ENCODE results near the gene ANGPTL7. TPM values are rescaled to one million over a fixed set of nuclear protein-coding genes. Genes with fewer than 3 reads are reported as not detected.

ANGPTL7 gene
- not detected in 2 replicates for total RNA-seq

DNA sequence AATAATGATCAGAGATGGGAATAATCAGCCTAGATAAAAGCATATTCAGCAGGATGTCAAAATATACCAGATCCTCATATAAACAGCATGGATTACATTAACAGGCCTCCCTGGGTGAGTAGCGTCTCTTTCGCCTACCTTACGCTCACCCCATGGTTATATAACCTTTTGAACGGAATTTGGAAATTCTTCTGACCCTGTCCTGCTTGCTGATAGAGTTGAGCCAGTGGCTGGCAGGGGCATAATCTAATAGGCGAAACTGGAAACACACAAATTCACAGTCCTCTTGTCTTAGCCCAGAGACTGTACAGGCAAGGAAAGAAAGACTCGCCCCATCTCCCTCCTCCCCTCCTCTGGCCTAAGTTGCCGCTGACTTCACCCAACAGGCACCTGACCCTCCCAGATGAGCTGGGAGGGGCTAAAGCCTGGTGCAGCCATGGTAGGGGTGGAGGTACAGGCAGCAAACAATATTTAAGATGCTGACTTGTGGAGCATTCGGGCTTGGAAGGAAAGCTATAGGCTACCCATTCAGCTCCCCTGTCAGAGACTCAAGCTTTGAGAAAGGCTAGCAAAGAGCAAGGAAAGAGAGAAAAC, at the start of gene ANGPTL7:
TSS of gene ANGPTL7 (plus strand) at position 498 of the 594 bp plus-strand sequence. CDS start 225 bp downstream, outside the sequence.
- no peaks in the 10 kb centered on the region for H3K27me3 Mint-ChIP-seq (ENCODE audit: low read depth)
- H3K4me1 Mint-ChIP-seq (ENCODE audit: low read depth), result no peaks in the 10 kb centered on the region
- no peak for DNase-seq (ENCODE audit: low spot score)
- H3K9me3 Mint-ChIP-seq, result no peaks in the 10 kb centered on the region
- no peak within 1 kb of the TSS for H3K4me3 Mint-ChIP-seq (ENCODE audit: low read depth)
- intact Hi-C loops (cut with micrococcal nuclease), result no loop called here
- H3K27ac Mint-ChIP-seq, result no peak within 1 kb of the TSS
- H3K36me3 Mint-ChIP-seq (ENCODE audit: low read depth), result peaks cover 30% of the 10 kb centered on the region

DNA sequence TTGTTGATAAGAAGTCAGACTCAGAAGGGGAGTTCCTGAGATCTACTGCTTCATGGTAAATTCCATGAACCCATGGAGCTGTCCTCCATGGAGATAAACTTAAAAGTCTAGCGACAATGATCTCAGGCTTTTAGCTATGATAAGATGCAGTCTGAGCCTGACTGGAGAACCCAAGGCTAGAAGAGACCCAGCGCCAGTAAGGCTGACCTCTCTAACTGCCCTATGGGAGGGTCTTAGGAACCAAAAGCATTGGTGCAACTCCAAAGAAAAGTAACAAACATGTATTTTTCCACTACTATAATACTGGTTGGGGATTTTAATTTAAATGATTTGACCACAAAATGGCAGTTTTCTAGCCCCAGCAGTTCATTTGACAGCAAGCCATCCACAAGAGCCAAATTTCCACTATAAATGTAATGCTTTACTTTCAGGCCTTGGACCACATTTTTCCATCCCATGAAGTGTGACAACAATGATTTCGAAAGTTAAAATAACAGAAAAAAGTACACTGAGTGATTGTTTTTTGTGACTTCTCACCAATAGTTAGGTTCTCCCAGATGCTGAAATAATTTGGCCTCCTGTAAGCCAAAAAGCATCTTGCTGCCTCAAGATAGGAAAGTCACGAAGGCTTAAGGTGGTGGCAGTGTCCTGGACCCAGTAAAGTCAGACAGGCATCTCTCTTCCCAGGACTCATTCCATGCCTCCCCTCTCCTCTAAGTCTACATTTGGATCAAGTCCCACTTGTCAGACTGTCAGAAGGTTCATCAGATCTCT, 46.4 kb upstream of the ANGPTL7 start:
- no peaks in the 10 kb centered on the region for H3K9me3 Mint-ChIP-seq

DNA sequence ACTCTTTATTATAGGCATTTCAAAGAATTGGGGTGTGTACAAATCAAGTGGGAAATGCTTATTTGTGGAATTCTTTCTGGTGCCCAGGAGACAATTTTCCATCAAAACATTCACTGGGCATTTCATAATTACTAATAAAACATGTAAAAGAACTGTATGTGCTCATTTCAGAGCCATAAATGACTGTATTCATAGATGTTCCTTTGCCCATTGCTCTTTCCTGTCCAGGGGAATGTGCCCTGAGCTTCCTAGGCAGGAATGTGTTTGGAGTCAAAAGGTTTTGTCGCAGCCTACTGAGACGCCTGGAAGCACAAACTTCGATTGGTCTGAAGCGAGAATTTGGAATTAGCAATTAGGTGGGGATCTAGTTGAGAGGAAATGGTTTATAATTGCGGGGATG, 45.8 kb upstream of the ANGPTL7 start:
- Mint-ChIP-seq H3K4me1 (ENCODE audit: low read depth) (peaks cover 2% of the 10 kb centered on the region), H3K36me3 (ENCODE audit: low read depth) (peaks cover 39% of the 10 kb centered on the region), H3K4me3 (ENCODE audit: low read depth) (no peak overlapping the region), H3K27me3 (ENCODE audit: low read depth) (no peaks in the 10 kb centered on the region), H3K27ac (peak overlapping the region; percentile 73), H3K9me3 (no peaks in the 10 kb centered on the region)
- intact Hi-C loops (cut with micrococcal nuclease), result no loop called here
- DNase-seq (ENCODE audit: low spot score), result no peak

More for the DNA sequence above, 46.4 kb upstream of the ANGPTL7 start:
- peaks cover 2% of the 10 kb centered on the region for H3K4me1 Mint-ChIP-seq (ENCODE audit: low read depth)
- H3K36me3 Mint-ChIP-seq (ENCODE audit: low read depth), result peaks cover 42% of the 10 kb centered on the region
- DNase-seq (ENCODE audit: low spot score), result no peak
- H3K4me3 Mint-ChIP-seq (ENCODE audit: low read depth), result no peak overlapping the region
- peak overlapping the region; percentile 24 for H3K27ac Mint-ChIP-seq
- intact Hi-C loops (cut with micrococcal nuclease), result no loop called here
- no peaks in the 10 kb centered on the region for H3K27me3 Mint-ChIP-seq (ENCODE audit: low read depth)

GRCh38 chr1:11143907-11144306, 45.2 kb upstream of the ANGPTL7 start:
- peak overlapping the region; percentile 73 for H3K27ac Mint-ChIP-seq
- DNase-seq (ENCODE audit: low spot score), result no peak

DNA sequence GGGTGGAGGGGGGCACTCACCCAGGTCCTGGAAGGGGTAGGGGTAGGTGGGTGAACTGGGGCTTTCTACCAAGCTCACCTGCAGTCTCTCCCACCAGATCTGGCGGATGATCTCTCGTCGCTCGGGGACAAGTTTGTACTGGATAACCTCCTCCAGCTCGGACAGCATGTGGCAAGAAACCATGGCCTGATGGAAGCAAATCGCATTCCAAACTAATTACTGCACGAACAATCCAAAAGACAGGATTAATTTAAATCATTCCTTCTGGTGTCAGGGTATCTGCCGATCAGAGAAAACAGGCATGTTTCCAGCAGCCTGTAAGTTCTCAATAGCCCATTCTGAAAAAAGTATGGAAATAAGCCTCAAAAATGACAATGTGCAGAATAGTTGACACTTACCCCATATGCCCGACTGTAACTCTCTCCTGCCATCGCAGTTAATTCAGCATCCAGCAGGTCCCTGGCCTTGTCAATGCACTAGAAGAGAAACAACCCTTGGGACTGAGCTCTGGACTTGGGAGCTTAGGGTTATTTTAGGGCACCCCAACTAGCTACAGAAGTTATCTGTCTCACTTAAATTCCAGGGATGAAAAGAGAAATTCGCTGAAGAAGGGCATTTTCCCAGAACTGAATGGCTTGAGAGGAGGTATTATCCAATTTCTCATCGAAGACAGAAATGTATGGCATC, 44.4 kb upstream of the ANGPTL7 start:
- intact Hi-C loops (cut with micrococcal nuclease), result no loop called here
- H3K27me3 Mint-ChIP-seq (ENCODE audit: low read depth), result no peaks in the 10 kb centered on the region
- peaks cover 2% of the 10 kb centered on the region for H3K4me1 Mint-ChIP-seq (ENCODE audit: low read depth)
- H3K27ac Mint-ChIP-seq, result no peak overlapping the region
- no peaks in the 10 kb centered on the region for H3K9me3 Mint-ChIP-seq
- peaks cover 34% of the 10 kb centered on the region for H3K36me3 Mint-ChIP-seq (ENCODE audit: low read depth)
- H3K4me3 Mint-ChIP-seq (ENCODE audit: low read depth), result no peak overlapping the region
- no peak for DNase-seq (ENCODE audit: low spot score)

More at GRCh38 chr1:11143907-11144306, 45.2 kb upstream of the ANGPTL7 start:
- intact Hi-C loops (cut with micrococcal nuclease), result no loop called here
- Mint-ChIP-seq H3K27me3 (ENCODE audit: low read depth) (no peaks in the 10 kb centered on the region), H3K36me3 (ENCODE audit: low read depth) (peaks cover 35% of the 10 kb centered on the region), H3K4me3 (ENCODE audit: low read depth) (no peak overlapping the region), H3K4me1 (ENCODE audit: low read depth) (peaks cover 2% of the 10 kb centered on the region), H3K9me3 (no peaks in the 10 kb centered on the region)

DNA sequence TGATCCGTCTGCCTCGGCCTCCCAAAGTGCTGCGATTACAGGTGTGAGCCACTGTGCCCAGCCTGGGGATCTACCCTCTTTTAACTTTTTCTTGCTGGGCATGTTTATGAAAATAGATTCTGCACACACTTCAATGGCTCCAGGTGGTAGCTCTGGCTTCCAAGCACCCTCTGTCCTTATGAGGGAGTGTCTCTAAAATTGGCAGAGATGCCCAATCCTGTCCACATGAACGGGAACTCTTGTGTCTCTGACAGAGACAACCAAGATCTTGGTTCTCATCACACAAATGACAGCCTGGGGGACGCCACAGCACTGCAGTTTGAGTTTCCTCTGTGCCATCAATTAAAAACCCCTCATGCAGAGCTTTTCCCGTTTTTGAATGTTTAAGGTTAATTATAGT, 43.4 kb upstream of the ANGPTL7 start:
- Mint-ChIP-seq H3K27ac (no peak overlapping the region), H3K27me3 (ENCODE audit: low read depth) (no peaks in the 10 kb centered on the region), H3K4me3 (ENCODE audit: low read depth) (no peak overlapping the region), H3K4me1 (ENCODE audit: low read depth) (peaks cover 2% of the 10 kb centered on the region), H3K9me3 (no peaks in the 10 kb centered on the region), H3K36me3 (ENCODE audit: low read depth) (peaks cover 34% of the 10 kb centered on the region)
- DNase-seq (ENCODE audit: low spot score), result no peak
- intact Hi-C loops (cut with micrococcal nuclease), result no loop called here

DNA sequence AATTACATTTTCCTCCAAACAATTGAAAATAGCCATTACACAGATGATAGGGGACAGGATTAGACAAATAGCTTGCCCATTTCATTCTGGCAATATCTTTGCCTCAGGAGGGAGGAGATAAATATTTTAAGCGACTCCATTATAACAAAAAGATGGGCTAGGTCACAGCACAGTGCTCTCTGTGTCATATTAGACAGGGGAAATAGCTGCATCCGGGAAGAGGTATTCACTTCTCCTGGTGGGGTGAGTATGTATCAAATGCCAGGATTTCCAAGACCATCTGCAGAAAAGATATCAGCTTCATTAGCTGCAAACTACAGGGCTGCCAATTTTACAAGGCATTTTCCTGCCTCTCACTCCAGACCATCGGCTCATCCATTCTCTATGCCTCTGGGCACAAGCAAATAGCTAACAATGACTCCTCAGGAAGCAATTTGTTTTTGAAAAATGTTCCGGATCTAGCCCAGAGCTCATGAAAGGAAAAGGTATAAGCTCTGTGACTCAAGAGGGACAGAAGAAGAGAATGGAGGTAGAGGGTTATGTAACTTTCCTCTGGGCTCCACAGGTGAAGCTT, 41.9 kb upstream of the ANGPTL7 start:
- Mint-ChIP-seq H3K4me1 (ENCODE audit: low read depth) (peaks cover 2% of the 10 kb centered on the region), H3K27me3 (ENCODE audit: low read depth) (no peaks in the 10 kb centered on the region), H3K9me3 (no peaks in the 10 kb centered on the region), H3K36me3 (ENCODE audit: low read depth) (peaks cover 34% of the 10 kb centered on the region), H3K4me3 (ENCODE audit: low read depth) (no peak overlapping the region), H3K27ac (no peak overlapping the region)
- DNase-seq (ENCODE audit: low spot score), result no peak
- intact Hi-C loops (cut with micrococcal nuclease), result no loop called here

GRCh38 chr1:11150326-11150725, 38.8 kb upstream of the ANGPTL7 start:
- H3K27me3 Mint-ChIP-seq (ENCODE audit: low read depth), result no peaks in the 10 kb centered on the region
- no peak overlapping the region for H3K4me3 Mint-ChIP-seq (ENCODE audit: low read depth)
- intact Hi-C loops (cut with micrococcal nuclease), result no loop called here
- no peak overlapping the region for H3K27ac Mint-ChIP-seq
- no peaks in the 10 kb centered on the region for H3K9me3 Mint-ChIP-seq
- H3K4me1 Mint-ChIP-seq (ENCODE audit: low read depth), result no peaks in the 10 kb centered on the region
- H3K36me3 Mint-ChIP-seq (ENCODE audit: low read depth), result peaks cover 26% of the 10 kb centered on the region
- DNase-seq (ENCODE audit: low spot score), result no peak

DNA sequence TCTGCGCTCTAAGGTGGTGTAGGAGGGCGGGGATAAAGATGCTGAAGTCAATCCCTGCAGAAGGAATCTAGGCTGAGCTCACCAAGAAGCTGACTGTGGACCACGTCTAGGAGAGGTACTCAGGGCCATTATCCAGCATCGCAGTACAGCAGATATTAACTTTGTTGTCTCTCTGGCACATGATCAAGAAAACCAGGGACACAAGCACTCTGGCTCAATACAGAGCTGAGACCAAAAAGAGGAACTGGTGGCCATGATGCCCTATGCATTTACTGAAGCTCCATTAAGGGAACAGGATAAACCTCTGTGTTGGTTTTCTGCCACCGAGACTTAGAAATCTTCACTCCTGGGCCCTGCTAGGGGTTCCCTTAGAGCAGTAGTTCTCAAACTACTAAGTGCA, 38.0 kb upstream of the ANGPTL7 start:
- DNase-seq (ENCODE audit: low spot score), result no peak
- Mint-ChIP-seq H3K4me1 (ENCODE audit: low read depth) (no peaks in the 10 kb centered on the region), H3K36me3 (ENCODE audit: low read depth) (peaks cover 25% of the 10 kb centered on the region), H3K9me3 (no peaks in the 10 kb centered on the region), H3K27me3 (ENCODE audit: low read depth) (no peaks in the 10 kb centered on the region), H3K4me3 (ENCODE audit: low read depth) (no peak overlapping the region), H3K27ac (no peak overlapping the region)
- intact Hi-C loops (cut with micrococcal nuclease), result no loop called here

DNA sequence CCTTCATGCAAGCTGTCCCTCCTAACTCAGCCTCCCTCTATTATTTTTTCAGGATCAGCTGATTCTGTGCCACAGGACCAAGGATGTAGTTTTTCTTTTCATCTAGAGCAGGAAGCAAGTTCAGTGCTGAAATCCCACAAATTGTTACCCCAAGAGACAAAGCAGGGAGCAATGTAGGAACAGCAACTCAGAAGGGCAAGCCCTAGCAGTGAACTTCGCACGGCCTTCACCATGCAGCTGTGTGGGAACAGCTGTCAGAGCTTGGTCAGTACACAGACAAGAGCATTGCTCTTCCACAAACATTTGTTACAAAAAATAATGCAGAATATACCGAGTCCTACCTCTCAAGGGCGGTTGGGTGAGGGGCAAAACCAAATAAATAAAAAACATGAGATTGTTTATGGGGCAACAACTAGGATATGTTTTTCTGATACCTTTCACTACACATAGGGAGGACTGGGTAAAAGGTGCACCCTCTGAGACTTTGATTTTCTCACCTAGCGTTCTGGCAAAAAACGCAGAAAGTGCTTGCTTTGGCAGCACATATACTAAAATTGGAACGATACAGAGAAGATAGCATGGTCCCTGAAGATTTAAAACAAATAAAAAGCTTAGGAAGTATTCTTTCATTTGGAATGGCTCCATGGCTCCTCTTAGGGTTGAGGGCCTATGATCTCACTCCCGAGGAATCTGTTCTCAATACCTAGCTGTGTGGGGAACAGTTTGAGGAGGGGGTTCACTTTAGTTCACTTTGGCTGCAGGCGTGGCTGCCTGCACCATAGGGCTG, 37.1 kb upstream of the ANGPTL7 start:
- peaks cover 27% of the 10 kb centered on the region for H3K36me3 Mint-ChIP-seq (ENCODE audit: low read depth)
- intact Hi-C loops (cut with micrococcal nuclease), result no loop called here
- H3K9me3 Mint-ChIP-seq, result no peaks in the 10 kb centered on the region
- no peak for DNase-seq (ENCODE audit: low spot score)
- H3K4me3 Mint-ChIP-seq (ENCODE audit: low read depth), result no peak overlapping the region
- H3K4me1 Mint-ChIP-seq (ENCODE audit: low read depth), result peaks cover 6% of the 10 kb centered on the region
- H3K27ac Mint-ChIP-seq, result no peak overlapping the region
- no peaks in the 10 kb centered on the region for H3K27me3 Mint-ChIP-seq (ENCODE audit: low read depth)

DNA sequence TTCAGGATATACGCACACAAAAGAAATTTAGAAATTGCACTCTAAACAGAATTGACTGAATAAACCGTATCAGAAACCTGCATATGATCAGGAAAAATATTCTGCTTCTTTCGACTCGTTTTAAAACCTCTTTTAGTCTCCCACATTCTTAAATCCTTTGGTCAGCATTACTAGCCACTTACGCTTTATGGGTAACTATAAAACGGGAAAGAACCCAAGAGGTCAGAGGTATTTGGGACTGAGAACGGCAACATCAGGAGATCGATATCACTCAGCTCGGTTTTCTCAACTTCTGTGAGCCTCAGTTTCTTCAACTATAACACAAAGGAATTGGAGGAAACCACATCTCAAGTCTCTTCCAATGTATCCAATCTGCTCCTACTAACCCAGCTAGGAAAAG, 36.4 kb upstream of the ANGPTL7 start:
- no peaks in the 10 kb centered on the region for H3K9me3 Mint-ChIP-seq

DNA sequence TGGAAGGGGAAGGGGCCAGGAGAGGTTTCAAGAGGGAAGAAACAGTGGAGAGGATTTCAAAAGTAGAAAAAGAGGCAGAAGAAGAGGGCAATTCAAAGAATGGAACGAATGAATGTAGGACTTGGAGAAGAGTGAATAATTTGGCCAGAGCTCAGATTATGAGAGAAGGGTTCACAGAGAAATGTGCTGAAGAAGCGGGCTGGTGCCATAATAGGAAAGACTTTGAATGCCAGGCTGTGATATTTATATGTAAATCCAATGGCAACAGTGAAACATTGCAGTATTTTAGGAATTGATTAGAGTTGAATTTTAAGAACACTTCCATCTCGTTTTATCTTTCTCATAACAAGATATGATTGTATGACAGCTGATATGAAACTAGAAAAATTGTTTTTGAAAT, 36.0 kb upstream of the ANGPTL7 start:
- no peak for DNase-seq (ENCODE audit: low spot score)
- Mint-ChIP-seq H3K27me3 (ENCODE audit: low read depth) (no peaks in the 10 kb centered on the region), H3K4me3 (ENCODE audit: low read depth) (no peak overlapping the region), H3K27ac (no peak overlapping the region), H3K9me3 (no peaks in the 10 kb centered on the region), H3K4me1 (ENCODE audit: low read depth) (peaks cover 10% of the 10 kb centered on the region), H3K36me3 (ENCODE audit: low read depth) (peaks cover 30% of the 10 kb centered on the region)
- intact Hi-C loops (cut with micrococcal nuclease), result no loop called here

More for the DNA sequence above, 36.4 kb upstream of the ANGPTL7 start:
- Mint-ChIP-seq H3K4me1 (ENCODE audit: low read depth) (peaks cover 10% of the 10 kb centered on the region), H3K36me3 (ENCODE audit: low read depth) (peaks cover 30% of the 10 kb centered on the region), H3K4me3 (ENCODE audit: low read depth) (no peak overlapping the region), H3K27ac (no peak overlapping the region), H3K27me3 (ENCODE audit: low read depth) (no peaks in the 10 kb centered on the region)
- intact Hi-C loops (cut with micrococcal nuclease), result no loop called here
- no peak for DNase-seq (ENCODE audit: low spot score)

All from activated T-helper 2 cell treated with anti-CD3 and anti-CD28 coated beads, Interferon-gamma antibody, Interleukin-2, Interleukin-4, amounts not matched to agents 10 μg/mL and 5 μg/mL and 100 μg/mL, durations not matched to agents 14 hours and 24 hours and 36 hours (primary cell).